Activated CD8-positive, alpha-beta memory T cell treated with anti-CD3 and anti-CD28 coated beads, Interleukin-2, amount 50 U/mL, for 24 hours (primary cell): ENCODE results near the gene C1QB.

ENCODE experiments used
- DNase-seq: peaks from one replicate; pipeline ENCODE4 v3.0.0-alpha.2; 2020; ENCODE audit errors: extremely low read depth

The C1QB gene

GRCh38 chr1:22635436-22635835, 17.6 kb upstream of the C1QB start:
- DNase-seq: no peak

GRCh38 chr1:22636353-22636752, 16.7 kb upstream of the C1QB start, which contains the start of gene C1QA:
Gene C1QA, plus strand, starts transcription at chr1:22636628. Its CDS starts 989 bp downstream, at chr1:22637617.
- DNase-seq: no peak

GRCh38 chr1:22636927-22637326, 16.1 kb upstream of the C1QB start:
- no peak for DNase-seq

- DNase-seq: no peak
Observed at GRCh38 chr1:22637907-22638445, 15.1 kb upstream of the C1QB start.

GRCh38 chr1:22638476-22639234, 14.4 kb upstream of the C1QB start:
- no peak for DNase-seq

GRCh38 chr1:22639286-22639685, 13.8 kb upstream of the C1QB start:
- DNase-seq: no peak

GRCh38 chr1:22641247-22641646, 11.8 kb upstream of the C1QB start:
- no peak for DNase-seq

- peak; percentile 26 for DNase-seq
Observed at GRCh38 chr1:22641906-22642636, 11.0 kb upstream of the C1QB start.

GRCh38 chr1:22643381-22643780, 9.7 kb upstream of the C1QB start, which contains the start of gene C1QC:
Gene C1QC, plus strand, starts transcription at chr1:22643633. Its CDS starts 391 bp downstream, at chr1:22644024.
- DNase-seq: no peak

- no peak for DNase-seq
Observed at GRCh38 chr1:22643928-22644327, 9.1 kb upstream of the C1QB start.

GRCh38 chr1:22645931-22646330, 7.1 kb upstream of the C1QB start:
- no peak for DNase-seq

GRCh38 chr1:22646384-22646783, 6.7 kb upstream of the C1QB start:
- DNase-seq: no peak

- no peak for DNase-seq
Observed at GRCh38 chr1:22650089-22650693, 2.8 kb upstream of the C1QB start.

- DNase-seq: no peak
Observed at GRCh38 chr1:22651941-22652856, 837 bp upstream of the C1QB start.

GRCh38 chr1:22654692-22655091, 1.7 kb downstream of the C1QB start:
- DNase-seq: no peak

- DNase-seq: no peak
Observed at GRCh38 chr1:22658385-22659163, 5.5 kb downstream of the C1QB start.

GRCh38 chr1:22660716-22661241, 7.7 kb downstream of the C1QB start:
- DNase-seq: no peak

GRCh38 chr1:22661880-22662279, 8.8 kb downstream of the C1QB start:
- DNase-seq: no peak

GRCh38 chr1:22662318-22662717, 9.3 kb downstream of the C1QB start:
- DNase-seq: no peak

- DNase-seq: no peak
Observed at GRCh38 chr1:22662986-22663408, 10.0 kb downstream of the C1QB start.
